Panc1 (cell line): ENCODE measurements around the gene WSCD2. TPM values are rescaled to one million over a fixed set of nuclear protein-coding genes. Genes with fewer than 3 reads are reported as not detected.

Experiments
- ATAC-seq: fragments of 200-7000 bp; cut with Tn5 transposase; 2 replicates; pipeline ENCODE4 v1.9.1; 2020; ENCODE audit warnings: mild to moderate bottlenecking, moderate library complexity
- BruUV-seq: library from RNA; stranded (reverse); fragments of 400-500 nt; replicated peaks from 2 replicates; lab custom pipeline; 2021; lab: Mats Ljungman, UMichigan
- CTCF ChIA-PET: fragments of 300-600 bp; sonication (Branson Sonifier 250); formaldehyde crosslinking; loops from one replicate; lab custom pipeline; 2022; ENCODE audit warnings: antibody characterized with exemption; lab: Charles Lee
- POLR2A ChIA-PET: fragments of 300-600 bp; sonication (Branson Sonifier 250); formaldehyde crosslinking; loops from one replicate; lab custom pipeline; 2022; ENCODE audit warnings: antibody characterized with exemption; lab: Charles Lee
- DNase-seq: peaks from one replicate; pipeline ENCODE4 v3.0.0-alpha.2; 2010; ENCODE audit warnings: low read depth, low spot score
- H3K27ac ChIP-seq: 2 replicates; pipeline ENCODE4 v1.5.1; 2011; ENCODE audit warnings: mild to moderate bottlenecking, low read length, inconsistent platforms
- H3K27me3 ChIP-seq: fragments of 200-500 bp; sonication (Bioruptor generic); 2 replicates; pipeline ENCODE4 v1.6.0; 2014; ENCODE audit warnings: low read length, inconsistent platforms; ENCODE audit not compliant: control insufficient read depth, insufficient read depth
- H3K36me3 ChIP-seq: fragments of 200-500 bp; sonication (Bioruptor generic); 2 replicates; pipeline ENCODE4 v1.5.1; 2014; ENCODE audit warnings: inconsistent platforms, mild to moderate bottlenecking, low read length, moderate library complexity; ENCODE audit not compliant: control insufficient read depth, insufficient read depth
- H3K4me1 ChIP-seq: 2 replicates; pipeline ENCODE4 v1.5.1; 2011; ENCODE audit warnings: inconsistent platforms, mild to moderate bottlenecking, low read length, moderate library complexity; ENCODE audit not compliant: control insufficient read depth, insufficient read depth
- H3K4me3 ChIP-seq, 2 experiments: 2 replicates each; pipeline ENCODE4 v1.5.1; 2011 to 2012; ENCODE audit warnings: low read depth in 2 of 2, low read length in 2 of 2, mild to moderate bottlenecking in 2 of 2, inconsistent platforms in 1 of 2, moderate library complexity in 1 of 2
- H3K9me3 ChIP-seq: fragments of 200-500 bp; sonication (Bioruptor generic); 2 replicates; pipeline ENCODE4 v1.5.1; 2014; ENCODE audit warnings: low read depth, mild to moderate bottlenecking, inconsistent platforms, low read length, moderate library complexity; ENCODE audit not compliant: control insufficient read depth, insufficient read depth
- POLR2AphosphoS5 ChIP-seq: IDR thresholded peaks from 2 replicates; pipeline ENCODE4 v1.6.1; 2012; ENCODE audit warnings: mild to moderate bottlenecking, low read depth, low read length, moderate library complexity
- SIN3A ChIP-seq: IDR thresholded peaks from 2 replicates; pipeline ENCODE4 v1.6.1; 2012; ENCODE audit warnings: low read depth, mild to moderate bottlenecking, low read length, moderate library complexity, borderline replicate concordance; ENCODE audit not compliant: insufficient read depth
- TCF7L2 ChIP-seq: IDR thresholded peaks from 2 replicates; pipeline ENCODE4 v1.6.1; 2011; ENCODE audit warnings: mild to moderate bottlenecking, low read depth, low read length, inconsistent platforms
- in situ Hi-C: cut with HindIII; loops from 2 replicates; pipeline ENCODE4 v1.10.0; 2016; ENCODE audit warnings: low sequenced_read_pairs, low pct_unique_long_range_greater_than_20kb
- intact Hi-C: fragments of 100-400 bp; cut with micrococcal nuclease; formaldehyde crosslinking; loops from one replicate; pipeline ENCODE4 v1.10.0; 2022; ENCODE audit not compliant: unreplicated experiment
- total RNA-seq: library from RNA; stranded (reverse); gene quantifications from one replicate; pipeline ENCODE4 v1.2.1, GENCODE V29; 2021; ENCODE audit not compliant: unreplicated experiment
- TF ChIP-seq, protein P1 (sequence below): fragments of 450-650 bp; IDR thresholded peaks from 2 replicates; pipeline ENCODE4 v1.5.1; 2017; ENCODE audit warnings: mild to moderate bottlenecking
- TF ChIP-seq, protein P2 (sequence below), 2 experiments: IDR thresholded peaks; 2 replicates each; pipeline ENCODE4 v1.6.1; 2011 to 2012; ENCODE audit warnings: low read depth in 2 of 2, control low read depth in 1 of 2, low read length in 1 of 2, mild to moderate bottlenecking in 1 of 2, moderate library complexity in 1 of 2; ENCODE audit not compliant: insufficient read depth in 1 of 2

The WSCD2 gene
- total RNA-seq, 1 experiment from 2014 or later, result 0.64 TPM

DNA sequence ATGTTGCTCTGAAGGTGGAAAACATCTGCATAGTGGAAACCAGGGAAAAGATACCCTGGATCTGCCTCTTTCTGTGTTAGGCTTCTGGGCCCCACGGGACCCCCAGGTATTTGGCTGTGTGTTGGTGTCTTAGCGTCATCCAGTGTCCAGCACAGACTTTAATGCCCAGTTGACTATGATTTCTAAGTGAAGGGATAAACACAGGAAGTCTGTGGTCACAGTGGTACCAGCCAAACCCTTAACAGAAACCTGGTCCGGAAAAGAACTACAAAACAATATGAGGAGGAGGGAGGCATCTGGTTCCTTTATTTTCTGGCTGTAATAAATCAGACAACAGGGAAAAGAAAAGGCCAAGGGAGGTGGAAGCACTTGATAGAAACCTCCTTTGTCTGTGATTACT lies 153.6 kb downstream of the WSCD2 start:
- intact Hi-C loops, result no loop called here
- ChIA-PET POLR2A (no interaction called here), CTCF (no interaction called here)
- Histone ChIP-seq H3K27ac (no peak overlapping the region), H3K4me1 (no peaks in the 10 kb centered on the region), H3K36me3 (no peaks in the 10 kb centered on the region), H3K27me3 (peaks cover 7% of the 10 kb centered on the region), H3K4me3 (no peak overlapping the region), H3K9me3 (no peaks in the 10 kb centered on the region)
- TF ChIP-seq, protein P1, sequence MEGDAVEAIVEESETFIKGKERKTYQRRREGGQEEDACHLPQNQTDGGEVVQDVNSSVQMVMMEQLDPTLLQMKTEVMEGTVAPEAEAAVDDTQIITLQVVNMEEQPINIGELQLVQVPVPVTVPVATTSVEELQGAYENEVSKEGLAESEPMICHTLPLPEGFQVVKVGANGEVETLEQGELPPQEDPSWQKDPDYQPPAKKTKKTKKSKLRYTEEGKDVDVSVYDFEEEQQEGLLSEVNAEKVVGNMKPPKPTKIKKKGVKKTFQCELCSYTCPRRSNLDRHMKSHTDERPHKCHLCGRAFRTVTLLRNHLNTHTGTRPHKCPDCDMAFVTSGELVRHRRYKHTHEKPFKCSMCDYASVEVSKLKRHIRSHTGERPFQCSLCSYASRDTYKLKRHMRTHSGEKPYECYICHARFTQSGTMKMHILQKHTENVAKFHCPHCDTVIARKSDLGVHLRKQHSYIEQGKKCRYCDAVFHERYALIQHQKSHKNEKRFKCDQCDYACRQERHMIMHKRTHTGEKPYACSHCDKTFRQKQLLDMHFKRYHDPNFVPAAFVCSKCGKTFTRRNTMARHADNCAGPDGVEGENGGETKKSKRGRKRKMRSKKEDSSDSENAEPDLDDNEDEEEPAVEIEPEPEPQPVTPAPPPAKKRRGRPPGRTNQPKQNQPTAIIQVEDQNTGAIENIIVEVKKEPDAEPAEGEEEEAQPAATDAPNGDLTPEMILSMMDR, result no peak
- no peak for TF ChIP-seq POLR2AphosphoS5
- TF ChIP-seq, protein P2, sequence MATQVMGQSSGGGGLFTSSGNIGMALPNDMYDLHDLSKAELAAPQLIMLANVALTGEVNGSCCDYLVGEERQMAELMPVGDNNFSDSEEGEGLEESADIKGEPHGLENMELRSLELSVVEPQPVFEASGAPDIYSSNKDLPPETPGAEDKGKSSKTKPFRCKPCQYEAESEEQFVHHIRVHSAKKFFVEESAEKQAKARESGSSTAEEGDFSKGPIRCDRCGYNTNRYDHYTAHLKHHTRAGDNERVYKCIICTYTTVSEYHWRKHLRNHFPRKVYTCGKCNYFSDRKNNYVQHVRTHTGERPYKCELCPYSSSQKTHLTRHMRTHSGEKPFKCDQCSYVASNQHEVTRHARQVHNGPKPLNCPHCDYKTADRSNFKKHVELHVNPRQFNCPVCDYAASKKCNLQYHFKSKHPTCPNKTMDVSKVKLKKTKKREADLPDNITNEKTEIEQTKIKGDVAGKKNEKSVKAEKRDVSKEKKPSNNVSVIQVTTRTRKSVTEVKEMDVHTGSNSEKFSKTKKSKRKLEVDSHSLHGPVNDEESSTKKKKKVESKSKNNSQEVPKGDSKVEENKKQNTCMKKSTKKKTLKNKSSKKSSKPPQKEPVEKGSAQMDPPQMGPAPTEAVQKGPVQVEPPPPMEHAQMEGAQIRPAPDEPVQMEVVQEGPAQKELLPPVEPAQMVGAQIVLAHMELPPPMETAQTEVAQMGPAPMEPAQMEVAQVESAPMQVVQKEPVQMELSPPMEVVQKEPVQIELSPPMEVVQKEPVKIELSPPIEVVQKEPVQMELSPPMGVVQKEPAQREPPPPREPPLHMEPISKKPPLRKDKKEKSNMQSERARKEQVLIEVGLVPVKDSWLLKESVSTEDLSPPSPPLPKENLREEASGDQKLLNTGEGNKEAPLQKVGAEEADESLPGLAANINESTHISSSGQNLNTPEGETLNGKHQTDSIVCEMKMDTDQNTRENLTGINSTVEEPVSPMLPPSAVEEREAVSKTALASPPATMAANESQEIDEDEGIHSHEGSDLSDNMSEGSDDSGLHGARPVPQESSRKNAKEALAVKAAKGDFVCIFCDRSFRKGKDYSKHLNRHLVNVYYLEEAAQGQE (IDR thresholded peaks at IDR 0.05; ENCODE audit: insufficient read depth in 1 of 2, low read depth in 2 of 2, low read length in 1 of 2), result no peak
- no peak for TF ChIP-seq SIN3A
- no peak for TF ChIP-seq TCF7L2
- no peak for ATAC-seq
- no peak for DNase-seq
- in situ Hi-C loops, result no loop called here
- no TSS peak for BruUV-seq

DNA sequence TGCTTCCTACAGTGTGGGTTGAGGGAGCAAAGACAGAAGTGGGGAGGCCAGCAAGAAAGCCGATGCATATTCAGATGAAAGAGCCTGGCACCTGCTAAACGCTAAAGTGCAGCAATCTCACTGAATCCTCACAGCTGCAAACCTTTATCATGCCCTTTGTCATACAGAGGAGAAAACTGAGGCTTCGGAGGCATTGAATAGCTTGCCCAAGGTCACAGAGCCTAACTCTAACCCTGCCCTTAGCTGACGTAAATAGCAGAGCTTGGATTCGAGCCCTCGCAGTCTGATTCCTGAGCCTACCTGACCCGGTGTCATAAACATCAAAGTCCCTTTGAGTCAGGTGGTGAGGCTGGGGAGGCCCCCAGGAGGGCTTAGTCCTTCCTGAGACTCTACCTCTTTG lies 155.1 kb downstream of the WSCD2 start:
- Histone ChIP-seq H3K4me3 (no peak overlapping the region), H3K4me1 (no peaks in the 10 kb centered on the region), H3K27me3 (peaks cover 3% of the 10 kb centered on the region), H3K36me3 (no peaks in the 10 kb centered on the region), H3K9me3 (no peaks in the 10 kb centered on the region), H3K27ac (no peak overlapping the region)
- DNase-seq (no peak), ATAC-seq (no peak)
- in situ Hi-C loops (no loop called here), intact Hi-C loops (no loop called here)
- ChIA-PET CTCF (no interaction called here), POLR2A (no interaction called here)
- TF ChIP-seq TCF7L2, result no peak
- TF ChIP-seq, protein P2 (IDR thresholded peaks at IDR 0.05; ENCODE audit: insufficient read depth in 1 of 2, low read depth in 2 of 2, low read length in 1 of 2), result no peak
- no peak for TF ChIP-seq SIN3A
- no peak for TF ChIP-seq POLR2AphosphoS5
- TF ChIP-seq, protein P1, result no peak
- BruUV-seq, result no TSS peak
